Measurements from ENCODE around the gene PRSS27. TPM values are rescaled to one million over a fixed set of nuclear protein-coding genes. Genes with fewer than 3 reads are reported as not detected.

PRSS27 gene
- total RNA-seq (2022; extraction: Qiagen RNA extraction) = 0.82 to 2.2 TPM (median 1.8 TPM) in 5 replicates

DNA sequence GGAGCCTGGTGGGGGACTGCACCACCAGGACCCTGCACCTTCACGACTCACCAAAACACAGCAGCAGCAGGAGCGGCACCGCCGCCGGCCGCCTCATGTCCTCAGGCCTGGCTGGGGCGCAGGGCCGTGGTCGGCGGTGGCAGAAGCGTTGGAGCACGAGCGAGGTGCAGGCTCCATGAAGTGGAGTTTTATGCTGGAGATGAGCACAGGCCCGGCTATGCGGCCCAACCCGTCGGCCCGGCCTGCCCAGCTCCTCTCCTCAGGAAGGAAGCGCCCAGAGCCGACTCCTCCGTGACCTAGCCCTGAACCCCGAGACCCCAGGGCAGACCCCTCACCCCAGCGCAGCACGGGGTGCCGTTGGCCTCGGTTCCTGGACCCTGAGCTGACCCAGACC is at the start of gene PRSS27:
PRSS27 (minus strand) TSS at position 161 of the 394 bp plus-strand sequence; CDS start at position 97, 64 bp downstream.

DNA sequence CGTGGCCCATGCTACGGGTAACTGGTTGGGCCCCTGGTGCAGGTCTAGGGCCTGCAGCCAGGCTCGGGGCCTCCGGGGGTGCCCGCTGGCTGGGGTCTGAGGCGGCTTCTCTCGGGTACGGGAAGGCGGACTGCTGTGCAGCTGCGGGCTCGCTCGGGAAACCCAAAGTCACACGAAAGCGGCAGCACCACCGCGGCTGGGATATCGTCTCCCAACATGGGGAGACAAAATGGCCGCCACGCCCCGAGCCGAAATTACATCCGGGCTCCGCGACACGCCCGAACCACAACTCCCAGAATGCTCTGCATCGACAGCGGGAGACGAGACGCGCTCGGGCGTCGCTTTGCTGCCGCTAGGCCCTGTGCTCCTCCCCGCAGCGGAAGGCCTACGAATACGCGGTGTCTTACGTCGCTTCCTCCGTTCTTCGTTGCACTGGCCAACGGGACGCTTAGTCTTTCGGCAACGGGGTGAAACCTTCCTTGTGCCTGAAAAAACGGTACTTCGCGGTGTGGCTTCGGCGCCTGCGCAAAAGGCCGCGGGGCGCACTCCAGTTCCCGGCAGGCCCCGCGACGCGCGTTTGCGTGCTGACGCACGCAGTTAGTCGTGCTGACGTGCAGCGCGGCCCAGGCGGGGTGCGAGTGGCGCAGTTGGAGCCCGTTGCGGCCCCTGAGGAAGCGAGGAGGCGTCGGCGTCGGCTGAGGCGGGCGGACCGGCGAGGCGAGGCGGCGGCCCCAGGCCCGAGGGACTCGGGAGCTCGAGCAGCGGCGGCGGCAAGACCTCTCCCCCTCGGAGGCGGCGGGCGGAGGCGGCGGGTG is 32.2 kb upstream of the PRSS27 start, which contains the start of gene SRRM2:
SRRM2 (plus strand) TSS at position 604 of the 815 bp plus-strand sequence. CDS start 3,727 bp downstream, outside the sequence.

DNA sequence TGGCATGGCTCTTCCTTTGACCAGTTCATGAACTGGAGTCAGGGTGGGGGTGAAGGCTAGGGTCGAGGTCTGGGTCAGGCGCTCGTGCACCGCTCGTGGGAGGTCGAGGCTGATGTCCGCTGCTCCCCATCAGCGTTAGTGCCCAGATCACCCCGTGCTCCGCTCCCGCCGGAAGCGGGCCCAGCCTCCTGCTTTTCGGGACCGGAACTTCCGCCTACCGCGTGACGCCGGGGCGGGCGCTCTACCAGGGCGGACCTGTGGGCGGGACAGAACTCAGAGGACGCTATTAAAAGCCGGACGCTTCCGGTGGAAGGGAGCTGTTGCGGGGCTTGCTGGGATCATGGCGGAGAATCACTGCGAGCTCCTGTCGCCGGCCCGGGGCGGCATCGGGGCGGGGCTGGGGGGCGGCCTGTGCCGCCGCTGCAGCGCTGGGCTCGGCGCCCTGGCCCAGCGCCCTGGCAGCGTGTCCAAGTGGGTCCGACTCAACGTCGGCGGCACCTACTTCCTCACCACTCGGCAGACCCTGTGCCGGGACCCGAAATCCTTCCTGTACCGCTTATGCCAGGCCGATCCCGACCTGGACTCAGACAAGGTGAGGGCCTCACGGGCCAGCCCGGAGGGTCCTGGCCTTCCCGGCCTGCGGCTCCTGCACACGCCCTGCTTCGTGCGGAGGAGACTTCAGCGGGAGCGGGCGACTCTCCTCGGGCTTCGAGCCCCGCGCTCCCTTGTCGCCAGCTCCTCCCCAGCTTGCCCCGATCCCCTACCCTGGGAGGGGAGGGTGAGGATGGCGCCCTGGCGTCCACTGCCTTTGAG is 37.6 kb downstream of the PRSS27 start, which contains the start of gene KCTD5:
KCTD5 (plus strand) TSS at position 315 of the 813 bp plus-strand sequence; CDS start at position 341, 26 bp downstream.

Other genes starting within 250 kb of the PRSS27 start
- gene NTN3, start 248.9 kb downstream of the PRSS27 start, total RNA-seq (2022; extraction: Qiagen RNA extraction) = 0.05 to 0.06 TPM in 2 of 5 replicates, not detected in the others
- 5.6 to 8.0 TPM (median 6.8 TPM) in 5 replicates for gene TBC1D24, start 245.1 kb downstream of the PRSS27 start, total RNA-seq (2022; extraction: Qiagen RNA extraction)
- 136 to 285 TPM (median 252 TPM) in 5 replicates for gene ATP6V0C, start 206.3 kb downstream of the PRSS27 start, total RNA-seq (2022; extraction: Qiagen RNA extraction)
- 16.4 to 25.7 TPM (median 23.7 TPM) in 5 replicates for gene AMDHD2, start 199.9 kb downstream of the PRSS27 start, total RNA-seq (2022; extraction: Qiagen RNA extraction)
- gene CEMP1, start 188.8 kb downstream of the PRSS27 start, total RNA-seq (2022; extraction: Qiagen RNA extraction) = not detected in 5 replicates
- gene PDPK1, start 182.2 kb downstream of the PRSS27 start, total RNA-seq (2022; extraction: Qiagen RNA extraction) = 19.4 to 30.2 TPM (median 23.3 TPM) in 5 replicates
- 38.0 to 43.5 TPM (median 41.8 TPM) in 5 replicates for gene KCTD5, start 37.7 kb downstream of the PRSS27 start, total RNA-seq (2022; extraction: Qiagen RNA extraction)
- 370 to 412 TPM (median 400 TPM) in 5 replicates for gene SRRM2, start 32.4 kb upstream of the PRSS27 start, total RNA-seq (2022; extraction: Qiagen RNA extraction)
- gene ELOB, start 57.1 kb upstream of the PRSS27 start, total RNA-seq (2022; extraction: Qiagen RNA extraction) = 397 to 574 TPM (median 505 TPM) in 5 replicates
- not detected in 5 replicates for gene PRSS33, start 67.3 kb upstream of the PRSS27 start, total RNA-seq (2022; extraction: Qiagen RNA extraction)
- not detected in 5 replicates for gene PRSS41, start 78.2 kb upstream of the PRSS27 start, total RNA-seq (2022; extraction: Qiagen RNA extraction)
- gene PRSS21, start 97.0 kb upstream of the PRSS27 start, total RNA-seq (2022; extraction: Qiagen RNA extraction) = 0.16 to 0.32 TPM (median 0.20 TPM) in 3 of 5 replicates, not detected in the others
- 0.49 to 0.73 TPM (median 0.59 TPM) in 5 replicates for gene ZG16B, start 110.1 kb upstream of the PRSS27 start, total RNA-seq (2022; extraction: Qiagen RNA extraction)
- gene PRSS22, start 137.9 kb upstream of the PRSS27 start, total RNA-seq (2022; extraction: Qiagen RNA extraction) = 0.84 to 1.2 TPM (median 0.97 TPM) in 5 replicates
- gene FLYWCH2, start 163.0 kb upstream of the PRSS27 start, total RNA-seq (2022; extraction: Qiagen RNA extraction) = 44.0 to 53.5 TPM (median 50.4 TPM) in 5 replicates
- 20.6 to 26.1 TPM (median 25.1 TPM) in 5 replicates for gene FLYWCH1, start 191.7 kb upstream of the PRSS27 start, total RNA-seq (2022; extraction: Qiagen RNA extraction)
- 1.4 to 2.5 TPM (median 1.9 TPM) in 5 replicates for gene KREMEN2, start 244.1 kb upstream of the PRSS27 start, total RNA-seq (2022; extraction: Qiagen RNA extraction)
- gene PAQR4, start 249.1 kb upstream of the PRSS27 start, total RNA-seq (2022; extraction: Qiagen RNA extraction) = 35.2 to 44.7 TPM (median 43.1 TPM) in 5 replicates

Measured in A549 treated with Hydrocortisone at 1 μM for 4 hours (cell line).